RWPE1 (cell line): Measurements from ENCODE around the gene STXBP6.

Experiments used
- CTCF ChIA-PET: fragments of 350-600 bp; sonication (Branson Sonifier 250); formaldehyde crosslinking; extraction: SDS; loops from one replicate; lab custom pipeline; 2021; lab: Yijun Ruan, JAX
- POLR2A ChIA-PET: fragments of 400-600 bp; formaldehyde crosslinking; extraction: SDS; loops from one replicate; lab custom pipeline; 2020; ENCODE audit warnings: antibody characterized with exemption; ENCODE audit not compliant: low non-redundant PET; lab: Yijun Ruan, JAX
- DNase-seq: peaks from one replicate; pipeline ENCODE4 v3.0.0; 2012; ENCODE audit warnings: low spot score
- H3K27ac ChIP-seq: fragments of 450-650 bp; 2 replicates; pipeline ENCODE4 v1.5.1; 2017
- CTCF ChIP-seq: fragments of 450-650 bp; conservative IDR thresholded peaks from 2 replicates; pipeline ENCODE4 v1.5.1; 2017; ENCODE audit warnings: low read depth, mild to moderate bottlenecking

STXBP6 gene

GRCh38 chr14:24927809-24928208, 122.1 kb downstream of the STXBP6 start:
- ChIA-PET POLR2A (no interaction called here), CTCF (interaction anchor here (0.5 to 0.6 kb wide), 2 partner anchors 67 to 205 kb away, joined by 3 to 7 read pairs; no protein-coding TSS in a partner anchor)
- H3K27ac ChIP-seq: no peak overlapping the region
- no peak for TF ChIP-seq CTCF
- DNase-seq: no peak

GRCh38 chr14:24925771-24926374, 124.1 kb downstream of the STXBP6 start:
- POLR2A ChIA-PET: no interaction called here

GRCh38 chr14:24924544-24924943, 125.4 kb downstream of the STXBP6 start:
- ChIA-PET POLR2A (no interaction called here), CTCF (no interaction called here)
- DNase-seq: no peak
- TF ChIP-seq CTCF: no peak
- H3K27ac ChIP-seq: no peak overlapping the region

More at GRCh38 chr14:24925771-24926374, 124.1 kb downstream of the STXBP6 start:
- H3K27ac ChIP-seq: no peak overlapping the region
- TF ChIP-seq CTCF: no peak
- no peak for DNase-seq
- CTCF ChIA-PET: interaction anchor here (0.7 kb wide), 1 partner anchor 108 kb away, joined by 3 read pairs; no protein-coding TSS in a partner anchor

- POLR2A ChIA-PET: no interaction called here
- DNase-seq: no peak
- no peak for TF ChIP-seq CTCF
- CTCF ChIA-PET: no interaction called here
- H3K27ac ChIP-seq: no peak overlapping the region
These were observed 128.0 kb downstream of the STXBP6 start for GRCh38 chr14:24921903-24922302.

GRCh38 chr14:24920265-24921075, 129.5 kb downstream of the STXBP6 start:
- ChIA-PET POLR2A (no interaction called here), CTCF (no interaction called here)
- DNase-seq: no peak
- no peak for TF ChIP-seq CTCF
- no peak overlapping the region for H3K27ac ChIP-seq

GRCh38 chr14:24918822-24919221, 131.1 kb downstream of the STXBP6 start:
- TF ChIP-seq CTCF: no peak
- POLR2A ChIA-PET: no interaction called here
- H3K27ac ChIP-seq: no peak overlapping the region
- DNase-seq: no peak
- CTCF ChIA-PET: no interaction called here
